NCI-H1105 treated with DMSO at 0.1 percent for 48 hours (cell line): ENCODE results near the gene VPS11.
"Not testable (repeated sequence)": the region's sequence is repeated elsewhere in the genome, so short reads cannot be mapped to it uniquely, and the experiment has no call there.

Experiments used
- DNase-seq: peaks from one replicate; lab custom pipeline; 2025; lab: John Stamatoyannopoulos, UW

Gene VPS11

GRCh38 chr11:119067371-119068222 is at the start of gene VPS11:
VPS11 (plus strand) TSS chr11:119067818; CDS start chr11:119067824, 6 bp downstream.
- DNase-seq: peak; percentile 97

- DNase-seq: peak; percentile 99
These were observed 49.3 kb upstream of the VPS11 start, which contains the start of the genes RPS25 and TRAPPC4 for GRCh38 chr11:119018074-119018938. RPS25 (minus strand) TSS chr11:119018343; CDS start chr11:119018284, 59 bp downstream. TRAPPC4 (plus strand) TSS chr11:119018766; CDS start chr11:119018796, 30 bp downstream.

GRCh38 chr11:119019996-119020395 is 47.6 kb upstream of the VPS11 start:
- no peak for DNase-seq

GRCh38 chr11:119021631-119022030 is 46.0 kb upstream of the VPS11 start:
- DNase-seq: no peak

GRCh38 chr11:119023741-119024140 is 43.9 kb upstream of the VPS11 start:
- DNase-seq: no peak

- no peak for DNase-seq
These were observed 43.1 kb upstream of the VPS11 start for GRCh38 chr11:119024430-119025098.

- no peak for DNase-seq
These were observed 42.5 kb upstream of the VPS11 start for GRCh38 chr11:119025099-119025473.

GRCh38 chr11:119025541-119025940 is 42.1 kb upstream of the VPS11 start:
- no peak for DNase-seq

- DNase-seq: no peak
These were observed 41.4 kb upstream of the VPS11 start for GRCh38 chr11:119025978-119026766.

GRCh38 chr11:119026970-119027369 is 40.6 kb upstream of the VPS11 start:
- no peak for DNase-seq

- DNase-seq: no peak
These were observed 39.9 kb upstream of the VPS11 start for GRCh38 chr11:119027561-119028345.

GRCh38 chr11:119028346-119029068 is 39.1 kb upstream of the VPS11 start:
- DNase-seq: no peak

GRCh38 chr11:119029069-119029339 is 38.6 kb upstream of the VPS11 start:
- no peak for DNase-seq

- no peak for DNase-seq
These were observed 38.1 kb upstream of the VPS11 start for GRCh38 chr11:119029340-119030028.

GRCh38 chr11:119030029-119030328 is 37.6 kb upstream of the VPS11 start:
- DNase-seq: no peak

- peak; percentile 100 for DNase-seq
These were observed 37.1 kb upstream of the VPS11 start, which contains the start of gene SLC37A4 for GRCh38 chr11:119030329-119031047. SLC37A4 (minus strand) TSS chr11:119030877.

GRCh38 chr11:119031912-119032280 is 35.7 kb upstream of the VPS11 start:
- no peak for DNase-seq

GRCh38 chr11:119033421-119033820 is 34.2 kb upstream of the VPS11 start:
- not testable (repeated sequence) for DNase-seq

GRCh38 chr11:119034813-119035212 is 32.8 kb upstream of the VPS11 start:
- DNase-seq: no peak
